Caco-2 (cell line): ENCODE data around the gene SCUBE3. TPM values are rescaled to one million over a fixed set of nuclear protein-coding genes. Genes with fewer than 3 reads are reported as not detected.

ENCODE experiments used
- BruUV-seq: library from RNA; stranded (reverse); fragments of 400-500 nt; replicated peaks from 2 replicates; lab custom pipeline; 2021; lab: Mats Ljungman, UMichigan
- CTCF ChIA-PET: fragments of 300-600 bp; sonication (Branson Sonifier 250); formaldehyde crosslinking; loops from one replicate; lab custom pipeline; 2022; ENCODE audit warnings: antibody characterized with exemption; lab: Charles Lee
- POLR2A ChIA-PET: fragments of 300-600 bp; sonication (Branson Sonifier 250); formaldehyde crosslinking; loops from one replicate; lab custom pipeline; 2022; ENCODE audit warnings: antibody characterized with exemption; lab: Charles Lee
- DNase-seq, 2 experiments: peaks; one replicate each; pipeline versions ENCODE4 v3.0.0 to v3.0.0-alpha.2; 2020 to 2022
- H3K27me3 ChIP-seq: replicated peaks from 2 replicates; pipeline ENCODE4 v1.6.0; 2011; ENCODE audit warnings: low read length; ENCODE audit not compliant: control insufficient read depth, insufficient read depth
- H3K36me3 ChIP-seq: 2 replicates; pipeline ENCODE4 v1.5.1; 2011; ENCODE audit warnings: low read length; ENCODE audit not compliant: control insufficient read depth, insufficient read depth
- H3K4me1 ChIP-seq: fragments of 250-450 bp; sonication (Bioruptor Pico); 2 replicates; pipeline ENCODE4 v1.5.1; 2020; ENCODE audit warnings: mild to moderate bottlenecking
- H3K4me3 ChIP-seq: 2 replicates; pipeline ENCODE4 v1.5.1; 2011; ENCODE audit warnings: low read depth, mild to moderate bottlenecking, control low read depth, low read length
- H3K9me3 ChIP-seq: fragments of 250-450 bp; sonication (Bioruptor Pico); 2 replicates; pipeline ENCODE4 v1.5.1; 2020; ENCODE audit warnings: mild to moderate bottlenecking, moderate library complexity
- H3K27ac Mint-ChIP-seq: one replicate; pipeline ENCODE4 v1.8.0; 2022; ENCODE audit warnings: mixed read lengths; ENCODE audit not compliant: unreplicated experiment
- H3K27me3 Mint-ChIP-seq: one replicate; pipeline ENCODE4 v1.8.0; 2022; ENCODE audit warnings: mixed read lengths; ENCODE audit not compliant: insufficient read depth, unreplicated experiment
- H3K36me3 Mint-ChIP-seq: one replicate; pipeline ENCODE4 v1.8.0; 2022; ENCODE audit warnings: mild to moderate bottlenecking, mixed read lengths; ENCODE audit not compliant: insufficient read depth, unreplicated experiment
- H3K4me1 Mint-ChIP-seq: one replicate; pipeline ENCODE4 v1.8.0; 2022; ENCODE audit warnings: low read depth, mixed read lengths; ENCODE audit not compliant: unreplicated experiment
- H3K4me3 Mint-ChIP-seq: one replicate; pipeline ENCODE4 v1.8.0; 2022; ENCODE audit warnings: mild to moderate bottlenecking, moderate library complexity, mixed read lengths; ENCODE audit not compliant: unreplicated experiment
- H3K9me3 Mint-ChIP-seq: one replicate; pipeline ENCODE4 v1.8.0; 2022; ENCODE audit warnings: mixed read lengths; ENCODE audit not compliant: unreplicated experiment
- intact Hi-C: fragments of 100-400 bp; cut with micrococcal nuclease; formaldehyde crosslinking; loops from one replicate; pipeline ENCODE4 v1.10.0; 2022; ENCODE audit not compliant: unreplicated experiment
- total RNA-seq: library from RNA; stranded (reverse); gene quantifications from 2 replicates; pipeline ENCODE4 v1.2.3, GENCODE V29; 2022
- TF ChIP-seq, protein P1 (sequence below), 2 experiments: fragments of 200-600 bp in 1 of 2; IDR thresholded peaks; 1 replicate in 1 of 2; 2 replicates in 1 of 2; pipeline versions ENCODE4 v1.5.1 to v1.8.0; 2011 to 2022; ENCODE audit warnings: antibody characterized with exemption in 1 of 2, control low read depth in 1 of 2, inconsistent platforms in 1 of 2, low read depth in 1 of 2, low read length in 1 of 2, mild to moderate bottlenecking in 1 of 2, moderate library complexity in 1 of 2; ENCODE audit not compliant: insufficient read depth in 1 of 2, severe bottlenecking in 1 of 2, unreplicated experiment in 1 of 2

The SCUBE3 gene
- total RNA-seq, 1 experiment from 2014 or later = 1.3 TPM

DNA sequence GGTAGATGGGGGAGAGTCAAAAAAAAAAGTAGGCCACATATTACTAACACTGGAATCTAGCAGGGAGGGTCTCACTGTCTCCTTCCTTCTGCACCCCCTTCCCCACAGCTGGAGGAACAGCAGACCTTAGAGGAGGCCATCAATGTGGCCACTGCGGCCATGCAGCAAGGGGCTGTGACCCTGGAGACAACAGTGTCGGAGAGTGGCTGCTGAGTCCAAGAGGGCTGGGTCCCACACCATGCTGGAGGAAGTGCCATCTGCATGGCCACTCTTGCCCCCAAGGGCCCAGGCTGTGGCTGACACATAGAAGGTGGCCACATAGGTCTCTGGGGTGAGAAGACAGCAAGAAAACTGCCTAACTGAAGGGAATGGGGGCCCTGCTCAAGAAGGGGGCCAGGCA lies 81.3 kb downstream of the SCUBE3 start:
- peaks cover 1% of the 10 kb centered on the region; the same call in 1 of the 2 replicates for H3K36me3 ChIP-seq
- TF ChIP-seq, protein P1, sequence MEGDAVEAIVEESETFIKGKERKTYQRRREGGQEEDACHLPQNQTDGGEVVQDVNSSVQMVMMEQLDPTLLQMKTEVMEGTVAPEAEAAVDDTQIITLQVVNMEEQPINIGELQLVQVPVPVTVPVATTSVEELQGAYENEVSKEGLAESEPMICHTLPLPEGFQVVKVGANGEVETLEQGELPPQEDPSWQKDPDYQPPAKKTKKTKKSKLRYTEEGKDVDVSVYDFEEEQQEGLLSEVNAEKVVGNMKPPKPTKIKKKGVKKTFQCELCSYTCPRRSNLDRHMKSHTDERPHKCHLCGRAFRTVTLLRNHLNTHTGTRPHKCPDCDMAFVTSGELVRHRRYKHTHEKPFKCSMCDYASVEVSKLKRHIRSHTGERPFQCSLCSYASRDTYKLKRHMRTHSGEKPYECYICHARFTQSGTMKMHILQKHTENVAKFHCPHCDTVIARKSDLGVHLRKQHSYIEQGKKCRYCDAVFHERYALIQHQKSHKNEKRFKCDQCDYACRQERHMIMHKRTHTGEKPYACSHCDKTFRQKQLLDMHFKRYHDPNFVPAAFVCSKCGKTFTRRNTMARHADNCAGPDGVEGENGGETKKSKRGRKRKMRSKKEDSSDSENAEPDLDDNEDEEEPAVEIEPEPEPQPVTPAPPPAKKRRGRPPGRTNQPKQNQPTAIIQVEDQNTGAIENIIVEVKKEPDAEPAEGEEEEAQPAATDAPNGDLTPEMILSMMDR (IDR thresholded peaks at IDR 0.05; ENCODE audit: insufficient read depth in 1 of 2, low read depth in 1 of 2, low read length in 1 of 2, severe bottlenecking in 1 of 2, unreplicated experiment in 1 of 2) = no peak
- no peaks in the 10 kb centered on the region for H3K4me1 Mint-ChIP-seq
- H3K27ac Mint-ChIP-seq = no peak overlapping the region
- peaks cover 5% of the 10 kb centered on the region; the same call in 1 of the 2 replicates for H3K4me1 ChIP-seq
- H3K36me3 Mint-ChIP-seq = no peaks in the 10 kb centered on the region
- no peaks in the 10 kb centered on the region for H3K27me3 ChIP-seq
- no peak for DNase-seq
- ChIA-PET CTCF (no interaction called here), POLR2A (no interaction called here)
- intact Hi-C loops = loop anchor here (10.0 kb wide), 2 partner anchors 230 to 440 kb away; partner anchors contain the start of gene ARMC12
- no peaks in the 10 kb centered on the region for H3K9me3 ChIP-seq
- H3K9me3 Mint-ChIP-seq = no peaks in the 10 kb centered on the region
- no peak overlapping the region for H3K4me3 ChIP-seq
- no TSS peak for BruUV-seq
- no peak overlapping the region for H3K4me3 Mint-ChIP-seq
- no peaks in the 10 kb centered on the region for H3K27me3 Mint-ChIP-seq

DNA sequence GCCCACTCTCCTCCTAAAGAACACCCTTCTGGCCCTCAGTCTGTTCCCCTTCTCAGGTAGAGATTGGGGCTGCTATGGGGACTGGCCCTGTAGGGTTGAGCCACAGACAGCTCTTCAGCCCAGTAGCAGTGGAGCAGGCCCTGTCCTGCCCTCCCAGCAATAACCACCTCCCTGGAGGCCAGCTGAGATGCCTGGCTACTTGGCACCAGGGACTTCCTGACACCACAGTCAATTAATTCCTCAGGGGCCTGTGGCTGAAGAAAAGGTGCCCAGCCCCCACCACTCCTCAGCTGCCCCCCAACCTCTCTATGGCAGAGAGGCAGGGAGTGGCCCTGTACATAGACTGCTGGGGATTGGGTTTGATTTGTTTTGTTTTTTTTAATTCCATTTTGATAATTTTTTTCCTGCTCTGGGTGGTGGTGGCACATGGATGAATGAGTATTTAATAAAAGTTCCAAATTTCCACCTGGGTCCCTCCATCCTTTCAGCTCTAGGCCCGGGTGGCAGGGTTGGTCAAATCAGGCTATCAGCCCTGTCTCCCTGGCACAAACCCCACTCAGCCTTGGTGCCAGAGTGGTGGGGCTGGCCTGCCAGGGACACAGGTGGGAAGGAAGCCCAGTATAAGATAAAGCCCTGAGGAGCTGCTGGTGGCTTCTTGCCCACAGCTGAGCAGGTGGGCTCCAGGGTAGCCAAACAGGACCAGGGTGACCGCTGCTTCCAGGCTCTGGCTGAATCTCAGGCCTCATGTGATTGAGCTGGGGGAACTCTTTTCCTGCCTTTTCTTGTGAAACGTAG lies 82.0 kb downstream of the SCUBE3 start:
- Mint-ChIP-seq H3K4me3 (no peak overlapping the region), H3K27me3 (no peaks in the 10 kb centered on the region), H3K27ac (no peak overlapping the region), H3K9me3 (no peaks in the 10 kb centered on the region), H3K4me1 (no peaks in the 10 kb centered on the region), H3K36me3 (no peaks in the 10 kb centered on the region)
- Histone ChIP-seq H3K4me1 (peaks cover 5% of the 10 kb centered on the region; the same call in 1 of the 2 replicates), H3K4me3 (no peak overlapping the region), H3K27me3 (no peaks in the 10 kb centered on the region), H3K36me3 (peaks cover 1% of the 10 kb centered on the region; the same call in 1 of the 2 replicates), H3K9me3 (no peaks in the 10 kb centered on the region)
- DNase-seq = no peak
- intact Hi-C loops = loop anchor here (10.0 kb wide), 2 partner anchors 229 to 439 kb away; partner anchors contain the start of gene ARMC12
- CTCF ChIA-PET = interaction anchor here (0.6 to 3.2 kb wide), 5 partner anchors 23 to 154 kb away, joined by 3 to 26 read pairs (median 5); no protein-coding TSS in a partner anchor
- POLR2A ChIA-PET = no interaction called here
- no TSS peak for BruUV-seq
- TF ChIP-seq, protein P1 (IDR thresholded peaks at IDR 0.05; ENCODE audit: insufficient read depth in 1 of 2, low read depth in 1 of 2, low read length in 1 of 2, severe bottlenecking in 1 of 2, unreplicated experiment in 1 of 2) = no peak

DNA sequence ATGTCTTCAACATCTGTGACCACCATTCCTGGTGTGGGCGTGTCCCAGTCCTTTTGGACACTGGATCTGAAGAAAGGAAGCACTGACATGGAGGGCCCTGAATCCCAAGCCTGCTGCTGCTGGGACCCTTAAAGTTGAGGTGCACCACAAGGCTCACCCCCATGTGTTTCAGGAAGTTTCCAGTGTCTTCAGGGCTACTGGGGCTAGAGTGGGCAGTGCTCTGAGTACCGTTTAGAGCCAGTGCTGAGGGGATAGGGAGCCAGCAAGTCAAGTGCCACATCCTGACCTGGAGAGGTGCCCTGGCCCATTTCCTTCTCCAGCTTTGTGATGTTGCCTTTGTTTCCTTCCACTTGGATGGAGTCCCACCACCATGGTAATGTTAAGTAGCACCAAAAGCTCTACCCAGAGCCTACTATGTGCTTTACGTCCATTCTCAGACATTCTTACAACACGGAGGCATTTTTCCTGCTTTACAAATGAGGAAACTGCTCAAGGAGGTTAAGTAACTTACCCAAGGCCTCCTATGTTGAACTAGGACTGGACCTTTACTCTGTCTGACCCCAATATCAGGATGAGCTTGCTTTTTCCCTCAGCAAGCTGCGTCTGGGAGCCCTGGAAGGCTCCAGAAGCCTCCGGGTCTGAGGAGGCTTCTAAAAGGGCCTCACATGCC lies 83.3 kb downstream of the SCUBE3 start:
- H3K27ac Mint-ChIP-seq = no peak overlapping the region
- no peaks in the 10 kb centered on the region for H3K36me3 Mint-ChIP-seq

More for the DNA sequence above, 83.3 kb downstream of the SCUBE3 start:
- Histone ChIP-seq H3K4me3 (no peak overlapping the region), H3K9me3 (no peaks in the 10 kb centered on the region), H3K27me3 (no peaks in the 10 kb centered on the region), H3K4me1 (peaks cover 5% of the 10 kb centered on the region; the same call in 1 of the 2 replicates), H3K36me3 (no peaks in the 10 kb centered on the region; the same call in 1 of the 2 replicates)
- TF ChIP-seq, protein P1 (IDR thresholded peaks at IDR 0.05; ENCODE audit: insufficient read depth in 1 of 2, low read depth in 1 of 2, low read length in 1 of 2, severe bottlenecking in 1 of 2, unreplicated experiment in 1 of 2) = no peak
- ChIA-PET POLR2A (interaction anchor here (0.5 kb wide), 1 partner anchor 171 kb away, joined by 5 read pairs; no protein-coding TSS in a partner anchor), CTCF (interaction anchor here (0.6 to 3.2 kb wide), 8 partner anchors 21 to 171 kb away, joined by 3 to 26 read pairs (median 5); partner anchors contain the start of genes PPARD and RPL10A)
- no peaks in the 10 kb centered on the region for H3K4me1 Mint-ChIP-seq
- no TSS peak for BruUV-seq
- intact Hi-C loops = loop anchor here (1.0 to 10.0 kb wide), 6 partner anchors 21 to 438 kb away; partner anchors contain the start of genes ARMC12 and PPARD
- H3K27me3 Mint-ChIP-seq = no peaks in the 10 kb centered on the region
- no peaks in the 10 kb centered on the region for H3K9me3 Mint-ChIP-seq
- H3K4me3 Mint-ChIP-seq = peak overlapping the region; percentile 55
- DNase-seq = no peak
